HG03460 (cell line): ENCODE data around the gene ETS1.

Experiments used
- ATAC-seq: cut with Tn5 transposase; IDR thresholded peaks from one replicate; pipeline ENCODE4 v1.9.1; 2021; ENCODE audit not compliant: unreplicated experiment

ETS1 gene

GRCh38 chr11:128520888-128521681 is 66.3 kb downstream of the ETS1 start:
- no peak for ATAC-seq

- ATAC-seq = no peak
Measured at GRCh38 chr11:128520206-128520887, 67.0 kb downstream of the ETS1 start.

GRCh38 chr11:128519338-128519737 is 68.0 kb downstream of the ETS1 start:
- no peak for ATAC-seq

- ATAC-seq = no peak
Measured at GRCh38 chr11:128518493-128519207, 68.7 kb downstream of the ETS1 start.

GRCh38 chr11:128517451-128518230 is 69.7 kb downstream of the ETS1 start:
- no peak for ATAC-seq

- ATAC-seq = no peak
Measured at GRCh38 chr11:128516886-128517285, 70.5 kb downstream of the ETS1 start.

GRCh38 chr11:128515826-128516778 is 71.3 kb downstream of the ETS1 start:
- ATAC-seq = no peak

- no peak for ATAC-seq
Measured at GRCh38 chr11:128515086-128515485, 72.3 kb downstream of the ETS1 start.

- ATAC-seq = no peak
Measured at GRCh38 chr11:128513915-128514681, 73.3 kb downstream of the ETS1 start.

- no peak for ATAC-seq
Measured at GRCh38 chr11:128512474-128512996, 74.8 kb downstream of the ETS1 start.

GRCh38 chr11:128511712-128512111 is 75.6 kb downstream of the ETS1 start:
- ATAC-seq = no peak

GRCh38 chr11:128509621-128510389 is 77.6 kb downstream of the ETS1 start:
- ATAC-seq = no peak

- no peak for ATAC-seq
Measured at GRCh38 chr11:128508770-128509510, 78.4 kb downstream of the ETS1 start.

- ATAC-seq = no peak
Measured at GRCh38 chr11:128507936-128508335, 79.4 kb downstream of the ETS1 start.

GRCh38 chr11:128506999-128507611 is 80.3 kb downstream of the ETS1 start:
- no peak for ATAC-seq

- no peak for ATAC-seq
Measured at GRCh38 chr11:128506356-128506755, 81.0 kb downstream of the ETS1 start.

GRCh38 chr11:128505449-128506065 is 81.8 kb downstream of the ETS1 start:
- ATAC-seq = no peak
